H54 (cell line): Measurements from ENCODE around the gene SLC25A31.

Experiments used
- DNase-seq: peaks from one replicate; pipeline ENCODE4 v3.0.0; 2011; ENCODE audit warnings: low spot score, mixed read lengths; ENCODE audit not compliant: insufficient read length
- FAIRE-seq: peaks from 3 replicates; lab custom pipeline; 2011; peaks lifted over from hg19 to GRCh38; lab: Jason Lieb, UNC
- POLR2A ChIP-seq: IDR thresholded peaks from 2 replicates; pipeline ENCODE4 v1.6.1; 2011; ENCODE audit warnings: low read depth, mild to moderate bottlenecking, low read length

SLC25A31 gene

DNA sequence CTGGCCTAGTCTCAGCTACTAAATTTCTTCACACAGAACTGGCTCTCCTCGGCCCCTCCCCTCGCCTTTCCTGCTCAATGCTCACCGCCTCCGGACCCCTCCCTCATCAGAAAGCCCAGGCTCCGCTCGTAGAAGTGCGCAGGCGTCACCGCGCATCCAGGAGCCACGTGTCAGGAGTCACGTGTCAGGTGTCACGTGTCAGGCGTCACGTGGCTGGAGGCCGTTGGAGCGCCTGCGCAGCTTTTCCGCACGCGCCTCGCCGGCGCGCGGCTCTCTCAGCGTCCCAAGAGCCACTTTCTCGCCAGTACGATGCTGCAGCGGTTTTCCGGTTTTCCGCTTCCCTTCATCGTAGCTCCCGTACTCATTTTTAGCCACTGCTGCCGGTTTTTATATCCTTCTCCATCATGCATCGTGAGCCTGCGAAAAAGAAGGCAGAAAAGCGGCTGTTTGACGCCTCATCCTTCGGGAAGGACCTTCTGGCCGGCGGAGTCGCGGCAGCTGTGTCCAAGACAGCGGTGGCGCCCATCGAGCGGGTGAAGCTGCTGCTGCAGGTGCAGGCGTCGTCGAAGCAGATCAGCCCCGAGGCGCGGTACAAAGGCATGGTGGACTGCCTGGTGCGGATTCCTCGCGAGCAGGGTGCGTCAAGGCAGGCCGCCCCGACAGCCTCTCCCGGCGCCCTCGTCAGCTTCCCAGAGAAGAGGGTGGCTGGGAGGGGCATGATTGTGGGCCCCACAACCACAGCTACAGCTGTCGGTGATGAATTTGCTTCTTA is at the start of gene SLC25A31:
TSS of gene SLC25A31 (plus strand) at position 259 of the 772 bp plus-strand sequence. CDS start at position 405, 146 bp downstream.
- TF ChIP-seq POLR2A, result no peak
- DNase-seq (no peak), FAIRE-seq (no peak)

DNA sequence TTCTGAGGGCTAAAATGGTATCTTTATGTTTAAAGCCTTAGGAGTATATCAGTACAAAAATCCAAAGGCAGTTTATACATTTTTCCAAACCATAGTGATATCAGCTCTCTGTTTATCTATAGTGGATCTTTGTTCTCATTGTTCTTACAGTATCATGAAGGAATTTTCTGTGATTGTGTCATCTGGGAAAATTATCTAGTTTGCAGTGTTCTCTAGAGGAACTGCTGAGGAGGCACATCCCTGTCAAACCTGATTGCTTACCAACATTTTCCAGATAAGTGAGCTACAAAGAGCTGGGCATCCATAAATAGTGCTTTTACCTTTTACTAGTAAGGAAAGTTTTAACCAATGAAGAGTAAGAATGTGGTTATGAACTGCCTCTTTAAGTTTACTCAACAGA is 44.9 kb upstream of the SLC25A31 start:
- no peak for DNase-seq
- FAIRE-seq, result no peak
- TF ChIP-seq POLR2A, result no peak

DNA sequence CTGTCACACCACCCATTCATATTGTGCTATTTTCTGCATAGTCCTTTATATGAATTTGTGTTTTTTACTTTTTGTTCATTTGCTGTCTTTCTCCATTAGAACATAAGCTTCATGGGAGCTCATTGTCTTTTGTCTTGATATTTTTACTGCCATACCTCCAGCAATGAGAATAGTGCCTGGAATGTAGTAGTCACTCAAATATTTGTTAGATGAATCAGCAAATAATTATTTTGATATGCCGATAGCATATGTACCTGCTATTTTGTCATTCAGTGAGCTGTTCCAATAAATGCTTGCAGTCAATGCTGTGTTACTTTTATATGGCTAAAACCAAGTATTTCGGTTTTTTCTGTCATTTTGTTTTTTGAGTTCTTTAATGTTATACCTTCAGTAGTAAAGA is 43.5 kb upstream of the SLC25A31 start:
- FAIRE-seq, result no peak
- no peak for TF ChIP-seq POLR2A
- no peak for DNase-seq

DNA sequence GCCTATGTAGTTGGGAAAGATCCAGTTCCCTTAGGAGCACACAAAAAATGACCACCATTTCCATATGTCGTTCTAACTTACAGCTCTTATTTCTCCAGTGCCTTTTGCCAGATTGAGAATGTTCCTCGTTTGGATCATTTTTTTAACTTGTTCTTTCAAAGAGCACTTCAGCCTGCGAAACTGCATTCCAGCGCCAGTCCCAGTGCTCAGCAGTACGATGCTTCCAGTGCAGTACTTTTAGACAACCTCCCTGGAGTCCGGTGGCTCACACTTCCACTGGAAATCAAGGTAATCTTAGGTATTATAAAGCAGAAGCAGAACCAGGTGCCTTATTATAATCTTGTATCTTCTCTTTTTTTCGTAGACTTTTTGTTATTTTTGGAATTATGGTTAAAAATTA is 42.6 kb upstream of the SLC25A31 start:
- DNase-seq (no peak), FAIRE-seq (no peak)
- no peak for TF ChIP-seq POLR2A

DNA sequence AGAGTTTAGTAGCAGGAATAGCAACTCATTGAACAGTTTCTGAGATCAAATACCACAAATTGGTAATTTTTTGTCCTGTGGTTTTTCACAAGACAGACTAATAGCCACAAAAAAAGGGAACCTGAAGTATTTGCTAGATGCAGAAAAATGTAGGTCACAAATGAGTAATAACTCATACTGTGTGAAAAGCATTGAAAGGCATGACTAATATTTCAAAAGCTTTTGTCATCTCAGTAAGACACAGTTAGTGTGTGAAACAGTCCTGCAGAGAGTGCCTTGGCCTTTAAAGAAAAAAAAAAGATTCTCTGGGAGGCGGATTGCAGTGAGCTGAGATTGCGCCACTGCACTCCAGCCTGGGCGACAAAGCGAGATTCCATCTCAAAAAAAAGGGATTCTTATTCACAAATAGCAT is 31.4 kb upstream of the SLC25A31 start:
- FAIRE-seq, result peak; percentile 85
- DNase-seq, result peak; percentile 8
- no peak for TF ChIP-seq POLR2A

DNA sequence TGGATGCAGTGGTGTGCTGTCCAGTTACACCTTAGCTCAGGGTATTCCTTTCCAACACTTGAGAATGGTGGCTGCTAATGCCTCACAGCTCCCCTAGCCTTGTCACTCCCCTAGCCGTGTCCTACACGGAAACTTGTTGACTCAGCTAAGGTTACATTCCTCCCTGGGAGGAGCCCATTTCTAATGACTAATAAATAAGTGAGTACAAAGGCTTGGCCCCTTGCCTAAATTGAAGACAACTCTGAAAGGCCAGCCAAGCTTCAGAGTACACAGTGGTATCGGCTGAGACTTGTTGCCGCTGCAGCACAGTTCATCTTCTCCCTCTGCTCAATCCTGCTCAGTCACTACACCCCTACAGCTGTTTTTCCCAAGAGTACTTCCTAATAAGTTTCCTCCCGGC is 21.2 kb upstream of the SLC25A31 start:
- no peak for TF ChIP-seq POLR2A
- FAIRE-seq, result peak; percentile 30
- peak; percentile 12 for DNase-seq

DNA sequence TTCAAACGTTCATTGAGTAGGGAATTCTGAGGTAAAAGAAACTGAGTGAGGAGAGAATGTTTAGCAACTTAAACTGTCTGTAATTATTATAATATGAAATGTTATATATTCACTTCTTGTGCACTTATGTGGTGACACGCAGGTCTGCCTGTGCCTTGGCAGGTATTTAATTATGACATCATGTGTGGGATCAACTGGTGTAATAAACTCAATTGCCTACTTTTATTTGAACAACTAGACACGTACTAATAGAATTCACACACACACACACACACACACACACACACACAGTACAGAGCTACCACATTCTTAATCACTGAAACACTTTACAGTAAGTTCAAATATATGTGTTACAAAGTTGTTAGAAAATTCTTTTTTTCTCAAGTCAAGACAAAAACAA is 20.7 kb upstream of the SLC25A31 start:
- DNase-seq (no peak), FAIRE-seq (no peak)
- TF ChIP-seq POLR2A, result no peak

DNA sequence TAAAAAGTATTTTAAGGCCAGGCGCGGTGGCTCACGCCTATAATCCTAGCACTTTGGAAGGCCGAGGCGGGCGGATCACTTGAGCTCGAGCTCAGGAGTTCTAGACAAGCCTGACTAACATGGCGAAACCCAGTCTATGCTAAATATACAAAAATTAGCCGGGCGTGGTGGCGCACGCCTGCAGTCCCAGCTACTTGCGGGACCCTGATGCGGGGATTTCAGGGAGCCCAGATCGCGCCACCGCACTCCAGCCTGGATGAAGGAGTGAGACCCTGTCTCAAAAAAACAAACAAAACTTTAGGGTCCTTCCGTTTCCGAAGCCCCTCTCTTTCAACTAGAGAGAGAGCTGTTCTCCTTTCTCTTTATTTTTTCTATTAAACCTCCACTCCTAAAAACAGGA is 1.2 kb downstream of the SLC25A31 start:
- no peak for FAIRE-seq

DNA sequence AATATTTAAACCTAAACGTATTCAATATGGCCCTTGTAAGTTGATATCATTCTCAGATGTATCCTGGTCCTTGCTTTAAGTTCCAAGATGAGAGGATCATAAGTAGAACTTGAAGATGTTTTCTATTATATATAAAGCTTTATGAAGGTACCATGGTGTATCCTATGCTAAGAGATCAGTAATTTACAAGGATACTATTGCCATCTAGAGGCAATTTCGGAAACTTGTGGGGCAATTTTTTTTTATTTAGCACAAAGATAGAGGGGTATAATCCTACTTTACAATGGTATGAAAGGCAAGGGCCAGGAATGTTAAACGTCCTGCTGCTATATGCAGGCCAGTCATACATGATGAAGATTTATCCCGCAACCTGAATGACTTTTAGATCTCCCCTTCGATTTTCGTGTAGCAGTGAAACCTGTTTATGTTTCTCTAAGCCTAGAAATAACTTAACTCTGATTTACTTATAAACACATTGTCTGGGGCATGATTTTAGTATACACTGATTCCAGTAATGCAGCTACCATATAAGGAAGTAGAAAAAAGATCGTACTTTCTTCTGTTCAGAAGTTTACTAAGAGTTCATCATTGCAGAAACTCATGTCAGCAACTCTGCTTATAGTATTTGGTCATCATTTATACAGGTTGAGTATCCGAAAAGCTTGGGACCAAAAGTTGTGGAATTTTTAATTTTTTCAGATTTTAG is 2.6 kb downstream of the SLC25A31 start:
- TF ChIP-seq POLR2A, result no peak
- no peak for DNase-seq
- no peak for FAIRE-seq

More for the DNA sequence above, 1.2 kb downstream of the SLC25A31 start:
- no peak for DNase-seq
- no peak for TF ChIP-seq POLR2A

DNA sequence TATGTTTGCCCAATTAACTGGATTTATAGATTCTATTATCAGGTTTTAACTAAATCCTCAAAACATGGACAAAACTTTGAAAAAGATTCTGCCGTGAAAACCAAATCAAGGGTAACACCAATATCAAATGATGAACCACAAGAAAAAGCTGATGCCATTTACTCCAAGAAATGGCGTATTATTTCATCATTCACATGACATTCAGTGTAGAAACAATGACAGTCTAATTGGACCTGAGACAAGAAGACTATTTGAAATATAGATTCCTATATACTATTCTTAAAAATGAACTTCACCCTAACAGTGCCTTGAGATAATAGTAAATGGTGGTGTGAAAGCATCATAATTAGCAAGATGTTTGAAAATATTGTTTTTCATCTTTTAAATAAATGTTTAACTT is 4.8 kb downstream of the SLC25A31 start:
- FAIRE-seq, result no peak

DNA sequence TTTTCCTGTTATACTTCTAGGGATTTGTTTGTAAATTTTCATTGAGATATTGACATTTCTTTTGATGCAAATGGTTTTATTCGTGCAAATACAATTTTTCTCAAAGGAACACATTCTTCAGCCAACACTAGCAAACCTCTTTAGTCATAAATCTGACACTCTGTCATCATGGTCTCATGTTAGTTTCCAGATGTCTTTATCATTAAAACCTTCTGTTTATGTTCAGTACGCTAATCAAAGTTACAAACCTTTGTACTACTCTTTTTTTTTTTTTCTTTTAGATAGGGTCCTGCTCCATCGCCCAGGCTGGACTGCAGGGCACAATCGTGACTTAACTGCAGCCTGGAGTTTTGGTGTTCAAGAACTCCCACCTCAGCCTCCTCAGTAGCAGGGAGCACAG is 7.1 kb downstream of the SLC25A31 start:
- FAIRE-seq, result no peak
- TF ChIP-seq POLR2A, result no peak

More for the DNA sequence above, 4.8 kb downstream of the SLC25A31 start:
- no peak for TF ChIP-seq POLR2A
- no peak for DNase-seq

DNA sequence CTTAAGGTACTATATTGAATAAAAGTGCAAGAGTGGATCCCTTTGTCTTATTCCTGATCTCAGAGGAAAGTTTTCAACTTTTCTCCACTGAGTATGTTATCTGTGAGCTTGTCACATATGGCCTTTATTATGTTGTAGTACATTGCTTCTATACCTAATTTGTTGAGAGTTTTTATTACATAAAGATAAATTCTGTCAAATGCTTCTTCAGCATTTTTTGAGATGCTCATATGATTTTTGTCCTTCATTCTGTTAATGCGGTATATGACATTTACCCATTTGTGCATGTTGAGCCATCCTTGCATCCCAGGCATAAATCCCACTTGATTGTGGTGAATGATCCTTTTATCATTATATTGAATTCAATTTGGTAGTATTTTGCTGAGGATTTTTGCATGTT is 11.0 kb downstream of the SLC25A31 start:
- no peak for DNase-seq
- no peak for FAIRE-seq
- TF ChIP-seq POLR2A, result no peak

More for the DNA sequence above, 7.1 kb downstream of the SLC25A31 start:
- no peak for DNase-seq

DNA sequence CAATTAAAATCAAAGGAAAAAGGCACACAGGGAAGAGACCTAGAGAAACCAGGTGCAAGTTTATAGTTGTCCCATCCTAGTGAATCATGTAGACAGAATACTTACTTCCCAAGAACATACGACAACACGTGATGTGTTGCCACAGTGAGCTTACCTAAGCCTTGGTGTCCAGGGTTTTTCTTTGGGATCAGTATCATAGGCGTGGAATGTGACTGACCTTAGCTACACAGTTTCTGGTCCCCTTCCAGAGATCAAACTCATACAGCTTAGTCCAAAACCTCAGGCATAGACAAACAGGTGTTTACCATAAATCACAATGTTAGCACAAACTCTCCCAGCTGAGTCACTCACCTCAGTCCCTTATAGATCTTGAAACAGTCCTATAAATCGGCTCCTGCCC is 17.7 kb downstream of the SLC25A31 start:
- no peak for TF ChIP-seq POLR2A
- FAIRE-seq (no peak), DNase-seq (no peak)

DNA sequence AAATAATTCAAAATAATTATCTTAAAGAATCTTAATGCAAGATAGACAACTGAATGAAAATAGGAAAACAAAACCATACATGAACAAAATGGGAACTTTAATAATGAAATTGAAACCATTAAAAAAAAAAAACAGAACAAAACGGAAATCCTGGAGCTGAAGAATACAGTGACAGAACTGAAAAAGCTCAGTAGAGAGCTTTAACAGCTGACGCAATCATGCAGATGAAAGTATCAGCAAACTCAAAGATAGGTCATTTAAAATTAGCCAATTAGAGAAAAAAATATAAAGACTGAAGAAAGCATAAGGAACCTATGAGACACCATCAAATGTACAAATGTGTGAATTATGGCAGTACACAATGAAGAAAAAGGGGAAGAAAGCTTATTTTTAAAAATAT is 18.8 kb downstream of the SLC25A31 start:
- DNase-seq (no peak), FAIRE-seq (no peak)
- no peak for TF ChIP-seq POLR2A

DNA sequence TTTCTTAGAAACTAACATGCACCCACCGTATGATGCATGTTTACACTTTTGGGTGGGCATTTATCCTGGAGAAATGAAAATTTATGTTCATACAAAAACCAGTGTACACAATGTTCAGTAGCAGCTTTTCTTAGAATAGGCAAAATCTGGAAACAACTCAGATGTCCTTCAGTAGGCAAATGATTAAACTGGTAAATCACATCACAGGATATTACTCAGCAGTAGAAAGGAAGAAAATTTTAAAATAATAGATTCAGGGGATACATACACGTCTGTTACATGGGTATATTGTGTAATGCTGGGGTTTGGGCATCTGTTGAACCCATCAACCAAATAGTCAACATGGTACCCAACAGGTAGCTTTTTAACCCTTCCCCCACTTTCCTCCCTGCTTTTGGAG is 26.7 kb downstream of the SLC25A31 start:
- FAIRE-seq (no peak), DNase-seq (no peak)
- TF ChIP-seq POLR2A, result no peak
